Effector CD4-positive, alpha-beta T cell (primary cell): ENCODE results near the gene ARHGEF6.

Experiments
- DNase-seq: peaks from one replicate; pipeline ENCODE4 v3.0.0-alpha.2; 2020

The ARHGEF6 gene

DNA sequence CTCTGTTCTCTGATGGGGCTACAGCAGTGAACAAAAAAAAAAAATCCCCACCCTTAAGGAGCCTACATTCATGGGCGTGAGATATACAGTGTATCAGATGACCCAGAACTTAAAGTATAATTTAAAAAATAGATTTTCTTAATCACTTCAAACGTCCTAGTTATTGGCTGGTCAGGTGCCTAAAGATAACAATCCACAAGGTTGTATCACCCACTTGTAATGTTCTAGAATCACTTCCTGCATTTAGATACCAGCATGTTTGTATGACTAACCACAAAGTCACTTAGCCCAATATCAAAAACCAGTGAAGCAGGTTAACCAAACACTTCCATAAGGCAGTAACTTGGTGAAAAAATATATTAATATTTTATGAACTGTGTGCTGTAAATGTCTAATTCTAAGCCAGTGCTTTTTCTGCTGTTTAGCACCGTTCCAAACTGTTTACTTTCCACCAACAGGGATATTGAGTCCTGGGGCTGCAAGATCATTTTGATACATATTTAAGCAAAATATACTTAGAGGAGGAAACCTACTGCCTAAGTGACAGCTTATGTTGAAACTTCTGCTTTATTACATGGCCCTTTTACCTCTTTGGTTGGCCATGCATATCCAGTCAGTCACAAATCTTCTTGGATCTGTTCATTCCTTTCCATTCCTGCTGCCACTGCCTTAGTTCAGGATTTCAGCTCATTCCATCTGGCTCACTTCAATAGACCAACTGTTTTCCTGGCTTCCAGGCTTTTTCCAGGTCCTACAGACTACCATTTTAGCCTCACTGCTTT lies 89.5 kb downstream of the ARHGEF6 start:
- DNase-seq: no peak

DNA sequence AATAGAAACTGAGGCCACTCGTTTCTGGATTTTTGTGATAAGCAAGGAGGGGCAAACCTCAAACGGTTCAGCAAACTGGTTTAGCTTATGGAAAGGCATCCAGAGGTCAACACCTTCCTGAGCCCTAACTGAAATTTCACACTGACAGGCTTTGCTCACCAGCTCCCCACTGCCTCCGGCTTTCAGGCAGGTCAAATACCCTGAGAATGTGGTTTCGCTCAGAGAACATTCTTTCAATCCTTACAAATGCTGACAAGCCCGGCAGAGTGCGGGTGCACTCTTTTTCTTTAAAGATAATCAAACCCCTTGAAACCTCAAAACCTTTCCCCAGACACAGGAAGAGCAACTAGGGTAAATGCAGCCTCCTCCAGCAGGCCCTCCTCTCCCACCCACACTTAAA lies 91.3 kb downstream of the ARHGEF6 start:
- DNase-seq: no peak

DNA sequence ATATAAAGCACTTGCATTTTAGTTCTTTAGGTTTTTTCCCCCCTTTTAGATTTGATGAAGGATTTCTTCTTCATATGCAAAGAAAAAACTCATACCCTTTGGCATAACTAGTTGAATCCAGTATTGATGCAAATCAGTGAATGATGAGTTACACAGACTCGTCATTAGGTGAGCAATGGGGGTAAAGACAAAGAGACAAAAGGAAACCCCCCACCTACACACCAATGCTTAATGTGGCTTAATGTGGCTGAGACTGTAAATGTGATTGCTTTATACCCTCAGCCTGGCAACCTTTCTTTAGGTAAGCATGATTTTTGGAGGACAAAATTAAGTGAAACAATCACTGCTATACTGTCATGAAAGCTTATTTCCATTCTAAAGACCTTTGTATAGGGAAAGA lies 93.3 kb downstream of the ARHGEF6 start:
- DNase-seq: no peak

DNA sequence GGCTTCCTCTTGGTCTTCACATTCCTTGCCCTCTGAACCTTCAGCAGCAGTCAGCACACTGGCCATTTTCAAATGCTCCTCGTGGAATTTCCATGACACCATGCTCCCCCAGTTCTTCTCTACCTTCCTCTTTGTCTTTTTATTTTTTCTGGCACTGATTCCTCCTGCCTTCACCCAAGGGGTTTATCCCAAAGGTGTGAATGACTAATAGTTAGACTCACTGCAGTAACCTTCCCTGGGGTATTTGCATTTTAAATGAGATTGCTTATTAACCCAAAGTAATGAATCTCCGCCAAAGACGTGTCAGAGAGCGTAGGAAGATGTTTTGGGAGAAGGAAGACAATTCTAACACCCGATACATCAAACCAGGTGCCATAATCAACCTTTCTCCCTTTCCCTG lies 96.6 kb downstream of the ARHGEF6 start:
- no peak for DNase-seq

DNA sequence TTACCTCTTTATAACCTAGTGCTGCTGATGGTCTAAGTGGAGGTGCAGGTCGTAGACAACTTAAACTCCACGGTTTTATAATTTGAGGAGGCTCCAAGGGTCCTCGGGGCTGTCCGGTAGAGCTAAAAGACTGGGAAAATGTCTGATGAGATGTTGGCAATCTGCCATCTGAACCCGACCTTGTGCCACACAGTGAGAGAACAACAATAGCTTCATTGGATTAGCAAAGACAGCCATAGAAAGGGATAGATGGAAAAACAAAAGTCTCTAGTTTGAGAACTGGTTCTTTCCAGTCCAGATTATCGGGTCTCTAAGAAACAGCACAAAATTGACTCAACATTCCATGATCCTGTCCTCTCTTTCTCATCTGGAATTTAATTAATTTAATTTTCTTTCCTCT lies 101.2 kb downstream of the ARHGEF6 start:
- no peak for DNase-seq

DNA sequence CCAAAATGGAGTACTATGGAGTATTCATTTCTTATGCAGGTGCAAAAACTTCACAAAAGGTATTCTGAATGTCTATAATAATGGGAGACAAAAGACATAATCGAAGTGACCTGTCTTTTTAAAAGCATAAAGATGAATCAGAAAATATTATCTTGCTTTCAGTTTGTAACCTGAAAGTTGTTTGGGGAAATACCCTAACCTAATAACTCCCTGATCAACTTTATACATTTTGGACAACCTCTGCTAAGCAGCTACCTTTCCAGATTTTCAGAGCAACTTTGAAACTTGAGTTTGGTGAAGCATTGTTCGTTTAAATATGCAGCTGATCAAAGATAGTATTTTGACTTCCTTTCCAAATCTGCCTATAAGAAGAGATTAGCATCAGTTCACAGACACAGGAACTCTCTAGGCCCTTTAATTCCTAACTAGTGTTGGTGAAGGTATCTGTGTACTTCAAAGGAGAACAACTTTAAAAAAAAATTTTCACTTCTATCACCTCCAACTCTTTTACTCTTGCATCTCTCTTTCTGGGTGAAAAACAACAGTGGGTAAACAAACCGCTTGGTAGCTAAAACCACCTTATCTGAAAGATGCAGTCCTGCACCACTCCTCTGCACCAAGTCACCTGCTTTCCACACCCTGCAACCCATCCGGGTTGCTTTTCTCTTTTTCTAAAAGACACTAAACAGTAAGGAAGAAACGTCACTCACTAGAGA lies 106.3 kb downstream of the ARHGEF6 start:
- DNase-seq: no peak

DNA sequence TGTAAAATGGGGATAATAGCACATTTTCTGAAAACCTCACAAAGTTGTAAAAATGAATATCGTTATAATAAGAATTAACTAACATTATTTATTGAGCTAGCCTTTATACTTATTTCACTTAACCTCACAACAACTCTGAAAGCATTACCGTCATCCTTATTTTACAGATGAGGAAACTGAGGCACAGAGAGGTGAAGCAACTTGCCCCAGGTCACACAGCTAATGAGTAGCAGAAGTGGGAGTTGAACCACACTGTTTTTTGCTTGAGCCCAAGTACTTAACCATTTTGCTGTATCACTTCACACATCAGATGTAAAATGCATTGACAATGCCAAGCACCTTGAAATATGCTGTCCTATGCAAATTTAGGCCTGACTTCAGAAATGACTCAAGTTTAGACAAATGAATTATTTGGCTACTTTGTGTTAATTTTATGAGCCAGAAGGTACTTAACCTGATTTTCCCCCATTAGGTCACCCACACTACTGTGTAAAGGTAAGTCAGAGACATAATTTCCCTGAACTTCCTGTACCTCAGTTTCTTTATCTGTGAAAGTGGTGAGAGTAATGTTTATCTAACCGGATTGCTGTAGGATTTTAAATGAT lies 109.6 kb downstream of the ARHGEF6 start:
- no peak for DNase-seq

DNA sequence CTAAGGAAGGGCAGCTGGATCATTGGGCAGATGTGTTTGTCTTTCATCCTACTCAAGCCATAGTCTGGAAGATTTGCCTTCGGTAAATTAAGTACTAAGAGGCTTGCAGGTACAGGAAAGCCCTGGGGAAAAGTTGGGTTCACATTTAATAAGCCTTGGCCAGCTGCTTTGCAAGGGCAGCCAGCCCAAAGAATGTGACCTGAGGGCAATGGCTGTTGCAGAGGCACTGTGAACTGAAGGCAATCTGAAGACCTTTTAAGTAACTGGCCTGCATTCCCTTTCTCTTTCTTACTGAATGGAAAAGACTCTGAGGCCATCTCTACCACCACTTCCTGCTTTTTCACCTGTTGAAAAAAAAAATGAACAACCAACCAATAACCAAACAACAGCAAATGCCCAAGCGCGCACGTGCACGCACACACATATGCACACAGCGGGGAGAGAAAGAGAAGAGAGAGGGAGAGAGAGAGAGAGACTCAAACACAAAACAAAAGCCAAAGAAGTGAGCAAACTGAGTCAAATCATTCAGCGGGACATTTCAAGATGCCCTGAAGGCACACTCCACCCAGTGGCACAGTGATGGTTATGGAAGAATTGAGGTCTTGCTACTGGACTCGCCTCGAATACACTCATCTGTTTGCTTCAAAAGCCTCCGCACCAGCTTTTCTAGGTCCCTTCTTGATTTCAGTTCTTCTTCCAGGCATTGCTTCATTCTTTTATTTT lies 113.1 kb downstream of the ARHGEF6 start:
- no peak for DNase-seq

DNA sequence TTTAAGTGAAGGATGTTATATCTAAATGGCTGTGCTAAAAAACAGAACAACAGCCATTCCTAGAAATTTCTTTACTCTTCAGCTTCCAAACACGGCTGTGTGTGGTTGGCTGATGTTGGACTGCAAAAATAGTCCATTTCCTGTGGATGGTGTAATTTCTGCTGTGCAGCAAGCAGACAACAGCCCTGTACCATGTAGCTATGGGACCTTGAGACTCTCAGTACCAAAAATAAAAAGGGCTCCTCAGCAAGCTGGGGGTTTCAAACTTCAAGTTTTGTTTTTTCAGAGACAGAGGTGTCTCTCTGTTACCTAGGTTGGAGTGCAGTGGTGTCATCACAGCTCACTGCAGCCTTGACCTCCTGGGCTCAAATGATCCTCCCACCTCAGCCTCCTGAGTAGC lies 114.6 kb downstream of the ARHGEF6 start:
- DNase-seq: no peak

DNA sequence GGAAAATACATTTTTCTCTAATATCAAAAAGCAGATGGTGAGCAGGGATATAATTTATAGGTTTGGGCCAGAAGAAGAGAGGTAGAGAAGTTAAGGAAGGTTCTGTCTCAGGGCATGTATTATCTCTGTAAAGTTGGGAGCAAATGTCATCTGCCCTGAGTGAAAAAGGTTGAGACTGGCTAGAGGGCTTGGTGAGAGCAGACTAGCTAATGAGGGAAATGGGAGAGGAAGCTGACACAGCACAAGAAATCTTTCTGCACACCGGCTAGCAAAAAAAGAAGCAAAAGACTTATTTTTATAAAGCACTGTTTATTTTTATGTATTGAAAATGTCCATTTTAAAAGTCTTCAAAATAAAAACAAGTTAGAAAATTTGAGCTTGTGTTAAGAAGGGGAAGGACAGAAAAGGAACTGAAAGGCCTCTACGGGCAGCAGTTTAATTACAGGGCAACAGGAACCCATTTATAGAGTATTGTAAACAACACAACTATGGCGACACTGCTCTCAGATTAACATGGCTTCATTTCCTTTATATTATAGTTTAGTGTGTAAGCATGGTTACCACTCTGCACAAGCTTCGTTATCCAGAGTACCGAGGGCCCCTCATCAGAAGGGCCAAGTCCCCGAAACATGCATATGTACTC lies 115.4 kb downstream of the ARHGEF6 start:
- no peak for DNase-seq

DNA sequence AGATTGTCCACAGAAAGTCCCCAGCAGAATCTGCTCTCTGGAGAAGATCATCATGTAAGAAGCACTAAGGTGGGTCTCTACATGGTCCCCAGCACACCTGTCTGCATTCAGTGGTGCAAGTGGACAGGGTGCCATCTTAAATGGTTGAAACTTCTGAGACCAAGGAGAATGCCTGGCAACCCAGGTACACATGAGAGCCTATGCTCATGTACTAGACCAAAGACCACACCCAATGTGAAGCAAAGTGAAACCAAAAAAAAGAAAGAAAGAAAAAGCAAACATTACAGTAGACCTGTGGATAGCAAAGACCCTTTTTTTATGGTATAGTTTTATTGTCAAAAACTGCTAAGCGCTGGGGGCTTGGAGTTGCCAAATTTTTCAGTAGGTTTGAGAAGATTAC lies 117.8 kb downstream of the ARHGEF6 start:
- no peak for DNase-seq

DNA sequence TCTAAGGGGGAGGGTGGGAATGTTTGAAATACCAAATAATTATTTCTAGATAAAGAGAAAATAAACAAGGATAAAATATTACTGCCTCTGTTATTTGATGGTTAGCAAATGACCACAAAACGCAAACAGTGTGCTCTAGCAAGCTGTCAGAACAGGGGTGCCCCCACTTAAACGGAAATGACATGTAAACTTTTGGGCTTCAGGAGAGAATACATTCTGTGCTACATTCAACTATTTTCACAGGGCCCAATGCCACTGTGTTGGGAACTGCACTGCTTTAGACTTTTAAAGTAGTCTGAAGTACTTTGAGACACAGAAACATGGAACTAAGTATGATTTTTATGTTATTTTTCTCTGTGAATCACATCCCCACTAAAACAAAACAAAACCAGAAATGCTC lies 118.6 kb downstream of the ARHGEF6 start:
- no peak for DNase-seq

DNA sequence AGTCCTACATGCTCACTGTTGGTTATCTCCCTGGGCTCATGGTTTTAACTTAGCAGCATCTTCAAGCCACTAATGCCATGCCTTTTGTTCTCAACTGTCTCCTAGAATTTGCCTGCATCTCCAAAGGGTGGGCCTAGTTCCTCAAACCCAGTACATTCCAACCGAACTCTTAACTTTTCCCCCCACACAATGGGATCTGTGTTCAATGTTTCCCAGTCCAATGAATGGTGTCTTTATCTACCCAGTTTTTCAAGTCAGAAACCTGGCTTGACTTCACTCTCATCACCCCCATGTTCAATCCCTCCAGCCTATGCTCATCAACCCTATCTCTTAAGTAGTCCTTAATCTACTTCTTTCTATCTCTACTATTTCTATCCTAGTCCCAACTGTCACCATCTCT lies 119.8 kb downstream of the ARHGEF6 start:
- no peak for DNase-seq

DNA sequence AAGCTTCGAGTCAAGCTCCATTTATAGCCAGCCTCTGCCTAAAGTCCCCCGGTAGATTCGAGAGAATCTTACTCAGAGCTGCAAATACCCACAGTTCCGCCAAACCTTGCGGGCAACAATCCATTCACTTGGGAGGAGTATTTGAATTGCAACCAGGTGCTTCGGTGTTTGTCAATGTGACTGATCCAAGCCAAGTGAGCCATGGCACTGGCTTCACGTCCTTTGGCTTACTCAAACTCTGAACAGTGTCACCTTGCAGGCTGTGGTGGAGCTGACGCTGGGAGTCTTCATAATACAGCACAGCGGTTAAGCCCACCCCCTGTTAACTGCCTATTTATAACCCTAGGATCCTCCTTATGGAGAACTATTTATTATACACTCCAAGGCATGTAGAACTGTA lies 121.6 kb downstream of the ARHGEF6 start:
- DNase-seq: no peak

DNA sequence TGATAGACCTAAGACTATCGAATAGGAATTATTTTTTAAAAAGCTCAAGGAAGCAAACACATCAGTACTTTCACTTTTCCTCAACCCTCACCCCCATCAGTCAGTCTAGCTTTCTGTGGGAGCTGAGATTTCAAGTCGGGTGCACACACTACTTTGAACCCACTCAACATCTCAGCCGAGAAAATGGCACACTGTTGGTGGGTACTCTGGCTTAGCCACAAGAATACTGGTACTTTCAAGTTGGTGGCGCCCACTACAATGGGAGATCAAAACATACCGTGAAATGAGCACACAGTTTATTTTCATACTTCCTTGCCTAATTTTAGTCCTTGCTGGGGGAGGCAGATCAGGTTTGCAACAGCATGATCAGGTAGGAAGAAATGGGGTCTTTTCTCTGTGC lies 122.6 kb downstream of the ARHGEF6 start:
- no peak for DNase-seq

DNA sequence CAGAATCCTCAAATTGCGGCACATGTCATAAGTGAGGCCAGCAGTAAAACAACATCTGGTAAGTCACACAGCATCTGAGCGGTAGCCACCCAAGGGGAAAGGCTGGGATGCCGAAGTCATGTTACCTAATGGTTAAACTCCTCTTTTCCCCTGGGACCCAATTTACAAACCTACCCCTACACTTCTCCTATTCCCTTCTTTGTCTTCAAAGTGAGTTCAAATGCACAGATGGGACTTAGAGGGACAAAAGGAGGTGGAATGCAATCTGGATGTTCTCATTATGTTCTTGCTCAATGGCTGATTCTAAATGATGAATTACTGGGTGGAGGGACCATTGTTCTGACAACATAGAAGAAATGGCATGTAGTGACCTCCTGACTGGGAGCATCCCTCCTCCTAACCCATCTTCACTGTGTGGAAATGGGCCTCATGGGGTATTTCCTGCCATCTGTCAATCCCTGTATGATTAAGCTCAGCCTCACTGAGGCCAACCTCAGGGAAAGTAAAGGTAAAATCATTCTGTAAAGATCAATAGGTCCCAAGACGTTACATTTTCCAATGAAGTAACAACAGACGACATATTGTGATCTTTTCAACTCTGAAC lies 124.3 kb downstream of the ARHGEF6 start:
- no peak for DNase-seq

DNA sequence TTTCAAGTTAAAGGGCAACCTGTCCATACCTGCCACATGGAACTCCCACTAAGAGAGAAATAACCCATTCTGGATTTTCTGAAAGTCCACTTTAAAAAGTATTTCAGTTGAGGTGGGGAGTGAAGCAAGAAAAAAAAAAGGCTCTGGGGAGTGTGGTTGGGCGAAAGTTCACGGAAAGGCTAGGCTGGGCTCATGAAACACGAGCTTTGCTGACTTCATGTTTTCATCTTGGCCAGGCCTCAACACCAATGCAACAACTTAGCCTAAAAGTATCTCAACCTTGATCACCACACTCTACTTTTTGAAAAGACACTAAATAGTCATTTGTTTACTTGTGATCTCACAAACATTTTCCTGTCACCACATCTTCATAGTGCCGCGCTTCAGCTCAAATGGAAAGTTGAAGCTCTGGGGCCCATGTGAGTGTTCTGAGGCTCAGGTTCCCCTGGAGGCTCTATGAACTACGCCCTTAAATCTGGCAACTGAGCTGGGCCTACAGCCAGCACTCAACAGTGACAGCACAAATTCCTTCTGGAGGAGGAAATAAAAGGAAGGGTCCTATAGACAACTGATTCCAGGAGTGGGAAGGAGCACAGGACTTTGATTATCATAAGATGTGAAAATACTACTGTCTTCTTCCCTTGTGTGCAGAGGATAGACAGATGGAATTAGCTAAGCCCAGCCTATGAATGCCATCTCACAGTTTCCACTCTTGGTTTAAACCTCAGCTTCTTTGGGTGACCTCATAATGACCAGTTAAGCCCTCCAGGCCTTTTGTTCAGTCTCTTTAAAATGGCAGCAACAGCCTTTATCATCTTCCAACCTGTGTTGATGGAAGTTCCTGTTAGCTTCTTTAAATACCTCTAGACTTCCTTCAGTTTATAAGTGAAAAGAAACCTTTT lies 127.7 kb downstream of the ARHGEF6 start:
- DNase-seq: no peak

DNA sequence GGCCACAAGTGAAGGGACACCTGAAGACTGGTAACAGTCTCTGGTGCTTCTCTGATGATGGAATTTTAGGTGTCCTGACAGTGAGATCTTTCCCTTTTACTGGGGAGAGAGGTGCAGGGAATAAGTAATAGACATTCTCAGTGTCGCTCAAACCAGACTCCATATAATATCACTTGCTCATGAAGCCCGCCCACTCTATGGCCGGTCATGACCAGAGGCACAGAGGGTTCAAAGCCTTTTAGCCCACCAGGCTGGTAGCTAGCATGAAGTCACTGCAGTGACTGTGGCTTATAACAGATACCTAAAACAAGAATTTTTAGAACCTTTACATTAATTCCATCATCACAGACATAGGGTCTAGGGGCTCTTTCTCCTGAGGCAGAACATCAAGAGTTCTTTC lies 129.9 kb downstream of the ARHGEF6 start:
- no peak for DNase-seq

DNA sequence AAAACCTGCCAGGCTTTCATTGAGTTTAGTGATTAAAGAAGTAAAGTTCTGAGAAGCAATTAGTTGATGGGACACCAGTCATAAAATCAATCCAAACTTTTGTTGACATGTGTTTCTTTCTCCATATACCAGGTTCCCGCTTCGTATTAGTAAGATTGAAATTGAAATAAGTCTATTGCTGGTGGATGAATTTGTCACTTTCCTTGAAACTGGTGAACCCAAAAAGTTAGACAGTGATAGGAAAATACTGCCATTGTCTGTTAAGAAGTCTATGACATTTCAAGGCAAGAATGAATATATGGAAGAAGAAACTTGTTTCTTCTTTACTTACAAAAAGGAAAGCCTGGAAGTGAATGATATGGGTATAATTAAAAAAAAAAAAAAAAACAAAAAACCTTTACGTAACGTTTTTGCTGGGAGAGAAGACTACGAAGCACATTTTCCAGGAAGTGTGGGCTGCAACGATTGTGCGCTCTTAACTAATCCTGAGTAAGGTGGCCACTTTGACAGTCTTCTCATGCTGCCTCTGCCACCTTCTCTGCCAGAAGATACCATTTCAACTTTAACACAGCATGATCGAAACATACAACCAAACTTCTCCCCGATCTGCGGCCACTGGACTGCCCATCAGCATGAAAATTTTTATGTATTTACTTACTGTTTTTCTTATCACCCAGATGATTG lies 132.9 kb downstream of the ARHGEF6 start, which contains the start of gene CD40LG:
Gene CD40LG (plus strand): TSS at position 482 of the 684 bp plus-strand sequence. CDS start 91 bp downstream, at position 573.
- DNase-seq: no peak

DNA sequence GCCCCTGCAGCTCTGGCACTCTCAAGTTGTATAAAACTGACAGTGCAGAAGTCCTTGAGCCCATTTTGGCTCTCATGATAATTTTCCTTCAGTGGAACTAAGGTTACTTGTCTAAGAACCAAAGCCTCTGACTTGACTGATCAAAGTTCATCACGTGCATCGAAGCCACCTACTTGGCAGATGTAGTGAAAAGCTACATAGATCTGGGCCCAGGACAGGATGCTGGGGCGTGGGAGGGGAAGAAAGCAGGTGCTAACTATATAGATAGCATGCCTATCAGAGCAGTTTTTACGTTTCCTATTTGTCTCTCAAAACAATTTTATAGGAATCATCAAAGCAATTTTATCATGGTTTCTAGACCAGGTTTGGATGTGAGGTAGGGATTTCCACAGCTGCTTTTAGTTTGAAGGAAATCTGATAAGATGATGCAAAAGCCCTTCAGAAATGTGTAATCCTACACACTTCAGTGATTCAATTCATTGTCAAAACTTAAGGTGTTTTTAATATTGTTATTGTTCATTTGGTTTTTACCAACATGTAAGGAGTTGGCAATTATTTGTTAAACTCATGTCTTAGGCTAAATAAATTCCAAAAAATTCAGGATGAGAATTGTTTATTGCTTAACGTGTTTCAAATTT lies 134.0 kb downstream of the ARHGEF6 start:
- no peak for DNase-seq
